Right atrium auricular region (tissue), 2 donors: Measurements from ENCODE around the gene DPYD. TPM values are rescaled to one million over a fixed set of nuclear protein-coding genes. Genes with fewer than 3 reads are reported as not detected.

Experiments used
- DNase-seq: peaks from one replicate; pipeline ENCODE4 v3.0.0-alpha.2; 2019; ENCODE audit warnings: low spot score
- H3K27ac ChIP-seq, 2 donors: fragments of 200-600 bp; sonication (generic); 1 replicate in 1 of 2; 2 replicates in 1 of 2; pipeline ENCODE4 v1.5.1; 2016 to 2019
- H3K27me3 ChIP-seq, 2 donors: fragments of 200-600 bp; sonication (generic); one replicate each; pipeline versions ENCODE4 v1.5.1 to v1.6.0; 2017 to 2019
- H3K36me3 ChIP-seq: fragments of 200-600 bp; sonication (generic); one replicate; pipeline ENCODE4 v1.5.1; 2016
- H3K4me1 ChIP-seq, 2 donors: fragments of 200-600 bp; sonication (generic); one replicate each; pipeline versions ENCODE4 v1.5.1 to v1.6.0; 2017 to 2019
- H3K4me3 ChIP-seq, 2 donors: fragments of 200-600 bp; sonication (generic); 1 replicate in 1 of 2; 2 replicates in 1 of 2; pipeline ENCODE4 v1.5.1; 2017 to 2019; ENCODE audit warnings: mild to moderate bottlenecking in 1 of 2, moderate library complexity in 1 of 2
- H3K9me3 ChIP-seq, 2 donors: fragments of 200-600 bp; sonication (generic); one replicate each; pipeline ENCODE4 v1.5.1; 2019
- total RNA-seq, 2 donors: library from RNA; depleted of rRNA; stranded (reverse); fragments of >200 nt; gene quantifications; one replicate each; pipeline ENCODE4 v1.1.0, GENCODE V29; 2016
- TF ChIP-seq, protein P1 (sequence below), 2 donors: fragments of 200-600 bp; sonication (generic); IDR thresholded peaks; one replicate each; pipeline ENCODE4 v1.5.1; 2019; ENCODE audit warnings: antibody characterized with exemption in 2 of 2

DPYD gene
- total RNA-seq, 2 donors from 2014 or later = 11.3 to 14.5 TPM

DNA sequence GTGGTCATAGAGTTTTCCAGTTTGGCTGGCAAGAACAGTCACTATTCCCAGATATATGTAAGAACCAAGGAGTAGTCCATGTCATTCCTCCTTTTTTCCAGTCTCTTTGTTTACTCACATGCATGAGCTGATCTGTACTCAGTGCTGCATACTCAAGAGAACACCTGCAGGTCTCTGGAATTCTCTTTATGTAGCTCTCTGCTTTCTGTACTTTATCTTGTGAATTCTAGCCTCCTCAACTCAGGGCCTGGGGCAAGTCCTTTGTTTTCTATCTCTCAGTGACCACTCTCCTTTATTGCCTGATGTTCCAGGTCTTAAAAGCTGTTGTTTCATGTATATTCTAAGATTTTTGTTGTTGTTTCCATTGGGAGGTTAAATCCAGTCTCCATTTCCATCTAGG lies 478.9 kb downstream of the DPYD start:
- no peaks in the 10 kb centered on the region for H3K4me1 ChIP-seq
- TF ChIP-seq, protein P1, sequence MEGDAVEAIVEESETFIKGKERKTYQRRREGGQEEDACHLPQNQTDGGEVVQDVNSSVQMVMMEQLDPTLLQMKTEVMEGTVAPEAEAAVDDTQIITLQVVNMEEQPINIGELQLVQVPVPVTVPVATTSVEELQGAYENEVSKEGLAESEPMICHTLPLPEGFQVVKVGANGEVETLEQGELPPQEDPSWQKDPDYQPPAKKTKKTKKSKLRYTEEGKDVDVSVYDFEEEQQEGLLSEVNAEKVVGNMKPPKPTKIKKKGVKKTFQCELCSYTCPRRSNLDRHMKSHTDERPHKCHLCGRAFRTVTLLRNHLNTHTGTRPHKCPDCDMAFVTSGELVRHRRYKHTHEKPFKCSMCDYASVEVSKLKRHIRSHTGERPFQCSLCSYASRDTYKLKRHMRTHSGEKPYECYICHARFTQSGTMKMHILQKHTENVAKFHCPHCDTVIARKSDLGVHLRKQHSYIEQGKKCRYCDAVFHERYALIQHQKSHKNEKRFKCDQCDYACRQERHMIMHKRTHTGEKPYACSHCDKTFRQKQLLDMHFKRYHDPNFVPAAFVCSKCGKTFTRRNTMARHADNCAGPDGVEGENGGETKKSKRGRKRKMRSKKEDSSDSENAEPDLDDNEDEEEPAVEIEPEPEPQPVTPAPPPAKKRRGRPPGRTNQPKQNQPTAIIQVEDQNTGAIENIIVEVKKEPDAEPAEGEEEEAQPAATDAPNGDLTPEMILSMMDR (IDR thresholded peaks at IDR 0.05) = no peak
- no peak for DNase-seq
- no peak overlapping the region for H3K4me3 ChIP-seq
- no peaks in the 10 kb centered on the region for H3K27me3 ChIP-seq
- no peaks in the 10 kb centered on the region for H3K9me3 ChIP-seq
- no peak overlapping the region for H3K27ac ChIP-seq
- H3K36me3 ChIP-seq = no peaks in the 10 kb centered on the region

DNA sequence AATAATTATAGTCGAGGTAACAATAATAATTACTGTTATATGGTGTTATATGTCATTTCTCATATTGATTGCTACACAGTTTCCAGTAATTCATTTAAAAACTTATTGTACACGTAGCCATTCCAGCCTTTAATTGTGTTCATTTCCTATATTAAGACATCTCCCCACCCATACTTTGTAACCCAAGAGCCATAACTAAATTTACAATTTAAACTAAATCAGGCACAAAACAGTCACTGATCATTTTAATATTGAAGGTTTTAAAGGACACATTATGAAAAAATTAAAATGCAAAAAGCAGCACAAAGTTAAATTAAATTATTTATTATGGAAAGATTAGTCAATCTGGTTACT lies 487.0 kb downstream of the DPYD start:
- no peaks in the 10 kb centered on the region for H3K36me3 ChIP-seq
- TF ChIP-seq, protein P1 (IDR thresholded peaks at IDR 0.05) = no peak
- H3K4me3 ChIP-seq = no peak overlapping the region
- no peak overlapping the region for H3K27ac ChIP-seq
- no peaks in the 10 kb centered on the region for H3K4me1 ChIP-seq
- no peak for DNase-seq
- no peaks in the 10 kb centered on the region for H3K9me3 ChIP-seq
- H3K27me3 ChIP-seq = no peaks in the 10 kb centered on the region

DNA sequence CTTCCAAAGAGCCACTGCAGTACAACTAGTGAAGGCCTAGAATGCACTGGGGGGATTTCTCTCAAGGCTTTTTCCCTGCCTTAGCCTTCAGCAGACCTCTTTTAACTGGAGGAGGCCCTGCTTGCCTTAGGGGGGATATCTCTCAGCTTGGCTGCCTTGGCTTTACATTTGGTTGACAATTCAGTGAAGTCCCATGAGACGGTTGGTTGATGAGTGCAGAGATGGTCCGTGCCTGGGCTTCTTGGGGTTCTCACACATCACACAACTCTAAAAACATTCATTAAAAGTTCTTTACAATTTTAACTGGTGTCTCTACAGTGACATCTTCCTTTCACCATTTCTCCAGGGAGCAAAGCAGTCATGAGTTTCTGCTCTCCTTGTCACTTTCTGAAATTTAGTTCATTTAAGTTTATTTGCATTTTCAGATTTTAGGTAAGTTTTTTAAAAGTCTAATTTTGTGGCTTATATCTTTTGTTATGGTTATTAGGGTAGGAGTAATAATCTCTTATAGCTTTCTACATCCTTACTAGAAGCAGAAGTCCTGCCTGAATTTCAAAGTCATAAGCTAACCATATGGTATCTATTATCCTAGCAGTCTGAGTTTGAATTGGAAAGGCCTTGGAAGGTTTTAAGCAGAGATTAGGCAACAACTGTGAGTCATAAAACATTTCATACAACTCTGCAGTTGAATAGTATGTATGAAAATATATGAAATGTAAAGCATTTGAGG lies 487.6 kb downstream of the DPYD start:
- Histone ChIP-seq H3K9me3 (no peaks in the 10 kb centered on the region), H3K27me3 (no peaks in the 10 kb centered on the region), H3K4me1 (no peaks in the 10 kb centered on the region), H3K36me3 (no peaks in the 10 kb centered on the region), H3K4me3 (no peak overlapping the region), H3K27ac (no peak overlapping the region)
- TF ChIP-seq, protein P1 (IDR thresholded peaks at IDR 0.05) = no peak
- no peak for DNase-seq

DNA sequence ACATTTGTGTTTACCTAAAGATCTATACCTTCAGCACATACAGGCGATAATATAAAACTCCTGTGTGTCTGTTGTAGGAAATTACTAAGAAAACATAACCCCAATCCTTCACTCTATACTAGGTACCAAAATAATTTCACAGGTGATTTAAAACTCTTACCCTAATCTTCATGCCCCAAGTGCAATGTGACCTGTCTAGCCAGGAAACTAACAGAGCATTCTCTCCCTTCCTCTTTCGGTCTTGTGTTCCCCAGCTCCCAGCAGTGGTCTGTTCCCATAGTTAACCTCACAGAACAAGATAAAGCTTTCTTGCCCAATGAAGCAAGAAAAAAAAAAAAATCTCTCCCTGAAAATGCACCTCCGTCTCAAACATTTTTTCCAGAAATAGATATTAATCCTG lies 493.5 kb downstream of the DPYD start:
- H3K4me3 ChIP-seq = no peak overlapping the region
- no peaks in the 10 kb centered on the region for H3K36me3 ChIP-seq

DNA sequence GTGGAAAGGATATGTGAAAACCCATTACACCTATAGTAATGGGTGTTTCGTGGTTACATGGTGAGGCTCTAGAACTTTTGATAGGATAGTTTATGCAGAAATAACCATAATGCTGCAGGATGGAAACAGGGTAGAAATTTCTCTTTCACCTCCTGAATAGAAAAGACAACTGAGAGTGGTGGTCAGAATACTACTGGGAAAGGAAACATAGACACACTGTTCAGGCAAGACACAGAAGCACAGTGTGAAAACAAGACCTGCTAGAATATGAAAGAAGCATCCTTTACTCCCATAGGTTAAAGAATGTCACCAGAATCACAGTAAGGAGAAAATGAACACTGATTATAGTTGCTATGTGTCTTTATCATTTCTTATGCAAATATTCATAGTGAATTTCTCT lies 496.6 kb downstream of the DPYD start:
- Histone ChIP-seq H3K4me3 (no peak overlapping the region), H3K27me3 (no peaks in the 10 kb centered on the region), H3K36me3 (no peaks in the 10 kb centered on the region), H3K4me1 (no peaks in the 10 kb centered on the region), H3K9me3 (no peaks in the 10 kb centered on the region), H3K27ac (no peak overlapping the region)
- no peak for DNase-seq
- TF ChIP-seq, protein P1 (IDR thresholded peaks at IDR 0.05) = no peak

More for the DNA sequence above, 493.5 kb downstream of the DPYD start:
- no peak overlapping the region for H3K27ac ChIP-seq
- no peaks in the 10 kb centered on the region for H3K4me1 ChIP-seq
- H3K9me3 ChIP-seq = no peaks in the 10 kb centered on the region
- no peaks in the 10 kb centered on the region for H3K27me3 ChIP-seq
- no peak for DNase-seq
- TF ChIP-seq, protein P1 (IDR thresholded peaks at IDR 0.05) = no peak

DNA sequence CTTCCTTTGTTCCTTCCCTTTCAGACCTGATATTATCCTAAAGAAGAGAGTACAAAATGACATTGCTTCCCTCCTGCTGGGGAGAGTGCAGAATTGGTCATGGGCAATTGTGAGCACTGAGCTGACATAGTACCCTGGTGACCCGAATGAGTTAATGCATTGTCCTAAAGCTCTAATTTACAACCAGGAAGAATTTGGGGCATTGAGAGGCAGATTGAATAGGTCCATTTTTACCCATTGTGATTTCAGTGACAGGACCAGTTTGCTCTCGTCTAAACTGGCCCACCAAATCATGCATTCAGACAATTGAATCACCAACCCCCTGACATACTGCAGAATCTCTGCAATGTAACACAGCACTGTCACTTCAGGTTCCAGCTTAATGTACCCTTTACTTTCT lies 497.4 kb downstream of the DPYD start:
- Histone ChIP-seq H3K36me3 (no peaks in the 10 kb centered on the region), H3K4me1 (no peaks in the 10 kb centered on the region), H3K27me3 (no peaks in the 10 kb centered on the region), H3K4me3 (no peak overlapping the region), H3K9me3 (no peaks in the 10 kb centered on the region), H3K27ac (no peak overlapping the region)
- DNase-seq = no peak
- TF ChIP-seq, protein P1 (IDR thresholded peaks at IDR 0.05) = no peak
